ENCODE measurements around the gene BCL11A. TPM values are rescaled to one million over a fixed set of nuclear protein-coding genes. Genes with fewer than 3 reads are reported as not detected.

The BCL11A gene
- total RNA-seq, 1 experiment from 2014 or later: 91.4 TPM

DNA sequence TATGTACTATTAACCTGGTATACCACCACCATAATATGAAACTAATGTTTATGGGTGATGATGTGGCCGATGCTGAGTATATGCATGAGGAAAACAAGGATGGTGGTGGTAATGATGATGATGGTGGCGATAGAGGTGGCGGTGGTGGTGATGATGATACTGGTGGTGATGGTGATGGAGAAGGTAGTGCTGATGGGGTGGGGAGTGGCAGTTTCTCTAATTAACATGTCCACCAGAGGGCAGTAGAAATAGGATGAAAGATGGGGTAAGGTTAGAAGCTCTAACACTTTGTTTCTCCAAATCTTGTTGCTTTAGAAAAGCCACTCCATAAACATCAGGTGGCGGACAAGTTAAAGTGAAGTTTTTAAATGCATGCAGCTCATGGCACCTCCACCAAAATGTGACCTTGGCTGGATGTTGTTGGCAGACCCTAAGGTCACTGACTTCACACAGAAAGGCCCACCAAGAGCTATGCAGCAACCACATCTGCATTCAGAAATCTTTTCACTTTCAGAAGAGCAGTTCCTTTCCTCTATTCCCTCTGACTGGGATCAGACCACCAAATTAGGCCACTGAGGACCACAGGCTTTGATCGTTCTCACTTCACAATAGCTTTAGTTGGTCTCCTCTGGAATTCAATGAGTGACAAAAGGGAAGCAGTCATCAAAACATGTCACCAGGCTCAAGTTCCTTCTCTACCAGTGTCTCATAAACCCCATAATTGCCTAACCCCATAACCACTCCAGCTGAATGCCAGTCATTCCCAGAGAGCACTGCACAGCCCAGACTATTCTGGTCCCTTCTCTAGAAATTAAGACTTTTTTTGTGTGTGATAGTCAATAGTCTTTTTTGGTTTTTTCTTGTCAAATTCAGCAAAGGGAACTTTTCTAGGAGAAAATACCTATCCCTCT, 7.5 kb upstream of the BCL11A start:
- DNase-seq: no peak
- Histone ChIP-seq H3K79me2 (ENCODE audit: insufficient read depth, low read length) (no peaks in the 10 kb centered on the region), H4K5ac (ENCODE audit: insufficient read length, low read depth, low read length) (no peak overlapping the region), H3K27me3 (ENCODE audit: insufficient read depth, low read length) (no peaks in the 10 kb centered on the region), H3K27ac (ENCODE audit: insufficient read length, low read depth, low read length) (no peak overlapping the region), H3K79me1 (ENCODE audit: insufficient read depth, low read depth, low read length, poor library complexity, severe bottlenecking) (no peaks in the 10 kb centered on the region), H3K9ac (ENCODE audit: extremely low read depth, insufficient read length, low read length) (no peak overlapping the region), H2BK12ac (ENCODE audit: insufficient read length, low read depth, low read length) (no peak overlapping the region), H4K91ac (ENCODE audit: insufficient read length, low read depth, low read length) (no peak overlapping the region), H2BK20ac (ENCODE audit: low read depth, low read length, poor library complexity, severe bottlenecking) (no peak overlapping the region), H2BK5ac (ENCODE audit: insufficient read length, low read length) (no peak overlapping the region), H3K4me1 (ENCODE audit: insufficient read depth, low read length) (no peaks in the 10 kb centered on the region), H4K8ac (replicated peaks; ENCODE audit: insufficient read length, low read depth, low read length) (no peak overlapping the region), H2BK15ac (ENCODE audit: low read depth, low read length) (no peak overlapping the region), H3K23ac (ENCODE audit: insufficient read length, low read depth, low read length) (no peak overlapping the region), H3K23me2 (ENCODE audit: insufficient read length, low read depth, low read length, poor library complexity, severe bottlenecking) (peaks cover 16% of the 10 kb centered on the region), H3K4ac (ENCODE audit: low read depth, low read length) (no peak overlapping the region), H3K56ac (ENCODE audit: insufficient read length, low read depth, low read length) (no peak overlapping the region), H3T11ph (ENCODE audit: low read length) (no peak overlapping the region), H4K20me1 (ENCODE audit: control insufficient read depth, insufficient read depth, insufficient read length) (no peaks in the 10 kb centered on the region), H3K18ac (ENCODE audit: insufficient read length, low read depth, low read length) (no peak overlapping the region), H2BK120ac (ENCODE audit: low read depth, low read length, poor library complexity, severe bottlenecking) (no peak overlapping the region), H2AFZ (ENCODE audit: low read length) (no peak overlapping the region), H3K14ac (ENCODE audit: insufficient read depth, low read length) (no peak overlapping the region), H3K9me3 (ENCODE audit: control insufficient read depth, low read depth, low read length) (no peaks in the 10 kb centered on the region), H2AK5ac (ENCODE audit: insufficient read length, low read length) (no peak overlapping the region), H3K4me2 (ENCODE audit: insufficient read depth, insufficient read length, low read length) (no peak overlapping the region)
- no peaks in the 10 kb centered on the region for H3K9me3 Mint-ChIP-seq
- no CpG with 5 or more reads among the region's 5 CpGs for WGBS (ENCODE audit: extremely low coverage, insufficient read length, low lambda C conversion rate)
- peaks cover 31% of the 10 kb centered on the region for H3K27me3 Mint-ChIP-seq (ENCODE audit: low read depth)
- no peaks in the 10 kb centered on the region for H3K36me3 Mint-ChIP-seq (ENCODE audit: insufficient read depth in 1 of 3, low read depth in 3 of 3)
- no peak overlapping the region for H3K27ac Mint-ChIP-seq
- TF ChIP-seq CTCF (conservative IDR thresholded peaks at IDR 0.05): peak; percentile 76
- peaks cover 24% of the 10 kb centered on the region in 2 experiments for H3K4me1 Mint-ChIP-seq
- no peak overlapping the region for H3K4me3 Mint-ChIP-seq
